Right cardiac atrium (tissue), 5 donors: Measurements from ENCODE around the gene VPREB3. TPM values are rescaled to one million over a fixed set of nuclear protein-coding genes. Genes with fewer than 3 reads are reported as not detected.

Experiments used
- ATAC-seq, 2 donors: fragments of 200-7000 bp; cut with Tn5 transposase; one replicate each; pipeline versions ENCODE4 v1.8.0 to v1.9.1; 2020; ENCODE audit warnings: moderate library complexity in 2 of 2, mild to moderate bottlenecking in 1 of 2
- DNase-seq, 3 donors: peaks; one replicate each; pipeline ENCODE4 v3.0.0-alpha.2; 2020
- H3K27ac ChIP-seq: one replicate; pipeline ENCODE4 v1.5.1; 2013; ENCODE audit warnings: mild to moderate bottlenecking, low read length, control low read depth, moderate library complexity
- H3K27me3 ChIP-seq: one replicate; pipeline ENCODE4 v1.6.1; 2013; ENCODE audit not compliant: control insufficient read depth, insufficient read depth
- H3K4me1 ChIP-seq: one replicate; pipeline ENCODE4 v1.6.1; 2013; ENCODE audit warnings: low read length; ENCODE audit not compliant: control insufficient read depth, insufficient read depth
- H3K4me3 ChIP-seq: one replicate; pipeline ENCODE4 v1.5.1; 2013; ENCODE audit warnings: low read length, control low read depth
- H3K9me3 ChIP-seq: one replicate; pipeline ENCODE4 v1.6.1; 2013; ENCODE audit warnings: low read length; ENCODE audit not compliant: control insufficient read depth
- WGBS: extraction: QIAGEN DNeasy Blood & Tissue Kit; methylation state at CpG from one replicate; pipeline ENCODE4 v1.1.7; 2013; 5-methylcytosine and 5-hydroxymethylcytosine counted together
- intact Hi-C, 4 donors: fragments of 100-400 bp; cut with DNase I; formaldehyde crosslinking; loops; one replicate each; pipeline versions ENCODE4 v1.11.0 to v1.14.0; 2022 to 2023
- polyA plus RNA-seq: library from polyadenylated mRNA; stranded (reverse); fragments of 200-250 nt; gene quantifications from one replicate; pipeline ENCODE4 v1.2.3, GENCODE V29; 2013
- total RNA-seq, 4 donors: library from RNA; stranded (reverse); fragmentation: NEBNext Ultra II Directional; extraction: Animal tissue kit (Norgen Biotek cat#: 25700); gene quantifications; one replicate each; pipeline ENCODE4 v1.2.1, GENCODE V29; 2021
- donor health status: healthy with polysubstance abuse.
- donor health status: DM: no; HTN: yes; CAD: no.
- donor health status: DM: no; HTN: no; CAD: no.
- donor health status: DM: no; HTN: yes; CAD: no; lungs with severe emphysema.
- donor health status: DM: yes; HTN: yes; CAD: no.

Gene VPREB3
- total and polyA plus RNA-seq, 5 donors = 0.40 to 0.61 (median 0.41) TPM; not detected in 2

GRCh38 chr22:23781511-23782183 lies 27.4 kb upstream of the VPREB3 start:
- ATAC-seq = no peak
- peak in 1 of 3 donors; percentile 34 for DNase-seq
- intact Hi-C loops = no loop called here
- 83% methylated on average over 14 of the region's 14 CpGs for WGBS
- Histone ChIP-seq H3K4me3 (no peak overlapping the region), H3K27ac (no peak overlapping the region), H3K4me1 (peaks cover 4% of the 10 kb centered on the region), H3K27me3 (no peaks in the 10 kb centered on the region), H3K9me3 (no peaks in the 10 kb centered on the region)

- no peak overlapping the region for H3K27ac ChIP-seq
- intact Hi-C loops = no loop called here
- H3K4me1 ChIP-seq = peaks cover under 1% of the 10 kb centered on the region
- WGBS = 86% methylated on average over 15 of the region's 15 CpGs
- H3K4me3 ChIP-seq = no peak overlapping the region
- ATAC-seq (no peak), DNase-seq (peak in 1 of 3 donors; percentile 43)
- H3K9me3 ChIP-seq = no peaks in the 10 kb centered on the region
- no peaks in the 10 kb centered on the region for H3K27me3 ChIP-seq
Observed at GRCh38 chr22:23781065-23781464, 26.8 kb upstream of the VPREB3 start.

DNA sequence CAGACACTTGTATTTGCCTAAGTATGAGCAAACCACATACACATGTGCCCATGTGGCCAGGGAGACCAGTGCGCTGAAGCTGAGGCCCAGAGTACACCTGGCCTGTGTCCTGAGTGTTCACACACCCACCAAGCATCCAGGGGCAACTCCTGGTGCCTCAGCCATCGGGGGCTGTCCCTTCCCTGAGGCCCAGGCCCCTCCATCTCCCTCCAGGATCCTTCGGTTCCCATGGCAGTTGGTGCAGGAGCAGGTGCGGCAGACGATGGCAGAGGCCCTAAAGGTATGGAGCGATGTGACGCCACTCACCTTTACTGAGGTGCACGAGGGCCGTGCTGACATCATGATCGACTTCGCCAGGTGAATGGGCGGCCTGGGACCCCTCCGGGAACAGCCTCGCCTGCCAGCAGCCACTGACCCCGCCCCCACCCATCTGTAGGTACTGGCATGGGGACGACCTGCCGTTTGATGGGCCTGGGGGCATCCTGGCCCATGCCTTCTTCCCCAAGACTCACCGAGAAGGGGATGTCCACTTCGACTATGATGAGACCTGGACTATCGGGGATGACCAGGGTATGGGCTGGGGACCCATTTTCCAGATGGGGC lies 26.0 kb upstream of the VPREB3 start:
- H3K4me1 ChIP-seq = no peaks in the 10 kb centered on the region
- H3K27me3 ChIP-seq = no peaks in the 10 kb centered on the region
- H3K4me3 ChIP-seq = no peak overlapping the region
- no peaks in the 10 kb centered on the region for H3K9me3 ChIP-seq
- no peak for ATAC-seq
- intact Hi-C loops = no loop called here
- peak in 1 of 3 donors; percentile 39 for DNase-seq
- 88% methylated on average over 20 of the region's 20 CpGs for WGBS
- no peak overlapping the region for H3K27ac ChIP-seq

DNA sequence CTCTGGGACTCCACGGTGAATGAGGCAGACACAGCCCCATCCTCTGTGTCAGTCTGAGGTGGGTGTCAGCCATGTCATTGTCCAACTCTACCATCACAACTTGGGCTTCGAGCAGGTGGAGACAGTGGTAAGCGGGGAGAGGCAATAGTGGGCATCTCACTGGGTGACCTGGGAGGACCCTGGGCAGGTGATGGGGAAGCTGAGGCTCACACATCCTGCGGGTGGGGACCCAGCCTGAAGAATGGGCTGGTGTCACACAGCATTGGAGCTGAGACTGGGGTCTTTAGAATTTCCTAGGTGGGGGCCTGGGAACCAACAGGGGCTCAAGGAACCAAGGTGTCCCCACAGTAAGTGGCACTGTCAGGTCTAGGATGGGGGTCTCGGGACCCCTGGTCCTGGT lies 25.5 kb upstream of the VPREB3 start:
- no peak for ATAC-seq
- no peak overlapping the region for H3K27ac ChIP-seq
- 93% methylated on average over 5 of the region's 5 CpGs for WGBS

GRCh38 chr22:23779083-23779482 lies 24.9 kb upstream of the VPREB3 start:
- intact Hi-C loops = no loop called here
- no peaks in the 10 kb centered on the region for H3K9me3 ChIP-seq
- H3K4me1 ChIP-seq = no peaks in the 10 kb centered on the region
- no peak for DNase-seq
- 91% methylated on average over 16 of the region's 16 CpGs for WGBS
- H3K27me3 ChIP-seq = no peaks in the 10 kb centered on the region
- ATAC-seq = no peak
- H3K4me3 ChIP-seq = no peak overlapping the region
- H3K27ac ChIP-seq = no peak overlapping the region

More for the DNA sequence above, 25.5 kb upstream of the VPREB3 start:
- intact Hi-C loops = no loop called here
- H3K27me3 ChIP-seq = no peaks in the 10 kb centered on the region
- no peak for DNase-seq
- H3K4me1 ChIP-seq = no peaks in the 10 kb centered on the region
- H3K4me3 ChIP-seq = no peak overlapping the region
- no peaks in the 10 kb centered on the region for H3K9me3 ChIP-seq

- DNase-seq (no peak), ATAC-seq (no peak)
- no peak overlapping the region for H3K27ac ChIP-seq
- no peaks in the 10 kb centered on the region for H3K4me1 ChIP-seq
- H3K27me3 ChIP-seq = no peaks in the 10 kb centered on the region
- intact Hi-C loops = no loop called here
- no peak overlapping the region for H3K4me3 ChIP-seq
- H3K9me3 ChIP-seq = no peaks in the 10 kb centered on the region
- 87% methylated on average over 3 of the region's 3 CpGs for WGBS
Observed at GRCh38 chr22:23778577-23778900, 24.3 kb upstream of the VPREB3 start.

DNA sequence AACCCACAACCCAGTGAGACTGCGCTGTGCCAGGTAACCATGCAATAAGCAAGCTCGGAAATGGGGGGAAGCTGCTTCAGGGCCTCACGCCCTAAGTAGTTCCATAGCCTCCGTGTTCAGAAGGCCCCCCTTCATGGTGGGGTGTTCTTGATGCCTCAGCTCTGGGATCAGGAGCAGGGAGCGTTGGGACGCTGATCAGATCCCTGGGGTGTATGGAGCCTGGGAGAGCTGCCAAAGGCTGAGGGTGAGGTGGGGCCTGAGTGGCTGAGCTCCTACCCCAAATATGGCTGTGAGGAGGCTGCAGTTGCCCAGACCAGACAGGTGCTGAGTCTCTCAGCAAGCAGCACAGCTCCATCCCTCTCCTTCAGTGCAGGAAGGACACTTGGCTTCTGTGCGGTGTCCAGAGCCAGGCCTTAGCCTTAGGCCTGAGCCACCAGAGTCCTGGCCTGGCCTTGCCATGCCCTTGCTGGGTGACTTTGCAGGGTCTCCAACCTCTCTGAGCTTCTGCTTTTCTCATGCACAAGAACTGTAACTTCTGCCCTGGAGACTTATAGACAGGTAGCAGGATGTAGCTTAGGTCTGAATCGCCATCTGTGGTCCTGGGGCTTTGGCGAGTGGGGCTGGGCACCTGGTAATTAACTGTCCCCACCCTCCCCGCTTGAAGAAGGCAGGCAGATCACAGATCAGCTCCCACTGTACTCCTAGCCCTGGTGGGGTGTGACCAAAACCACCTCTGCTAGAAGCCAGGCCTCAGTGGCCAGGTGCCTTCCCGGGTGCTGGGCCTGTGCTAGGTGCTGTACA lies 23.8 kb upstream of the VPREB3 start:
- intact Hi-C loops = no loop called here
- peak; percentile 9 to 53 for ATAC-seq
- 81% methylated on average over 11 of the region's 11 CpGs for WGBS

DNA sequence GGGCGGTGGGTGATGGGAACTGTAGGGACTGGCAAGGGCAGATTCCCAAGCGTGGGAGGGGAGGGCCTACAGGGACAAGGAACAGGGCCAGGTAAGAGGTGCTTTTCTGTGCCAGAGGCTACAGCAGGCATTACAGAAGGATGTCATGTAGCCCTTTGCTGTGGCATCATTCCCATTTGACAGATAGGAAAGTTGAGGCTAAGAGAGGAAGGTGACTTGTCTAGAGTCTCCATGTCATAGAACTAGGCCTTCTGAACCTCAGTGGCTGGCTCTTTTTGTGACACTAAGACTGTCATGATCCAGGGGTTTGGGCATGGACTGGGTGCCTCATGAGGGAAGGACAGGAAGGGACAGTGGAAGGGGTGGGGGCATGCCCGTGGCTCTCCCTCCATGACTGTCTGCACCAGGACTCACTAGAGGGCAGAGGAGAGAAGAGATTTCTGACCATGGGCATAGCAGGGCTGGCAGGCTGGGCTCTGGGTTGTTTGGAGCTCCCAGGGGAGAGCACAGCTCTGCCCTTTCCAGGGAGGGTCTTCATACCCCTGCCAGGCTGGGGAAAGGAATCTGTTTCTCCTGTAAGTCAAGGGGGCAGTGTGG lies 21.7 kb upstream of the VPREB3 start:
- no peaks in the 10 kb centered on the region for H3K27me3 ChIP-seq
- no peak overlapping the region for H3K27ac ChIP-seq
- WGBS = 75% methylated on average over 3 of the region's 3 CpGs
- intact Hi-C loops = no loop called here
- H3K9me3 ChIP-seq = no peaks in the 10 kb centered on the region
- no peak for ATAC-seq
- H3K4me1 ChIP-seq = no peaks in the 10 kb centered on the region
- no peak for DNase-seq
- H3K4me3 ChIP-seq = no peak overlapping the region

More for the DNA sequence above, 23.8 kb upstream of the VPREB3 start:
- Histone ChIP-seq H3K27me3 (no peaks in the 10 kb centered on the region), H3K9me3 (no peaks in the 10 kb centered on the region), H3K4me3 (no peak overlapping the region), H3K4me1 (no peaks in the 10 kb centered on the region), H3K27ac (no peak overlapping the region)
- DNase-seq = peak in 2 of 3 donors; percentile 41 to 80

GRCh38 chr22:23774922-23775436 lies 20.8 kb upstream of the VPREB3 start:
- DNase-seq = no peak
- Histone ChIP-seq H3K4me1 (no peaks in the 10 kb centered on the region), H3K27me3 (no peaks in the 10 kb centered on the region), H3K4me3 (no peak overlapping the region), H3K9me3 (no peaks in the 10 kb centered on the region), H3K27ac (no peak overlapping the region)
- no peak for ATAC-seq
- intact Hi-C loops = loop anchor here in 1 of 4 donors (5.0 kb wide), 1 partner anchor 72 kb away; no protein-coding TSS in a partner anchor
- WGBS = 79% methylated on average over 2 of the region's 2 CpGs

DNA sequence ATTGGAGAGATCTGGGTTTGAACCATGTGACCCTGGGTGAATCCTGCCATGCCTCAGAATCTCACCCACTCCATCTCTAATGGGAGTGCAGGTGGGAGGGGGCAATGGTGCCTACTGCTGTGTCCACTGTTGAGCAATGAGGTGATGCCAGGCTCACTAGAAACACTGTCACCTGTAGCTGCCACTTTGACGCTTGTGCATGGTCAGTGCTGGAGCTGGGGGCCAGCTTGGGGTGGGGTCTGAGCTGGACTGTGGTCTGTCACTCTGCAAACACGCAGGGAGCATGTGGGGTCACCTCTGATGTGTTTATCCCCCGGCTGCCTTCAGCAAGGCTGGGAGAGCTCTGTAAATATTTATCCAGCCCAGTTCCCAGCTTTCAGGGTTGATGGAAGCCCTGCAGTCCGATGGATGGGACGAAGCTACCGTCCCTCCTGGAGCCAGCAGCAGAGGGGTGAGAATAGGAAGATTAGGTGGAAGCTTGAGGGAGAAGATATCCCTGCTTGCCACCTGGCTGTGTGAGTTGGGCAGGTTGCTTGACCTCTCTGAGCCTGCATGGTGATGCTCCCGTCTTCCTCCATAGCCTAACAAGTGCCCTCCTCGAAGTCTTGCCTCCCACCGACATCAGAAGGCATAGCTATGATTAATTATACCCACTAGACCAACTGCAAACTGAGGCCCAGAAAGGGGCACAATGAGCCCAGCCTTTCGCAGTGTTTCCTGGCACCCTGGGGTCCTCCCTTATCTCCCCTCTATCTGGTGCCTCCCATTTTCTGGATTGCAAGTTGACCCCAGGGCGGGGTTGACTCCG lies 20.1 kb upstream of the VPREB3 start:
- no peak overlapping the region for H3K27ac ChIP-seq
- no peak for ATAC-seq

More for the DNA sequence above, 20.1 kb upstream of the VPREB3 start:
- Histone ChIP-seq H3K4me1 (no peaks in the 10 kb centered on the region), H3K27me3 (no peaks in the 10 kb centered on the region), H3K4me3 (no peak overlapping the region), H3K9me3 (no peaks in the 10 kb centered on the region)
- intact Hi-C loops = loop anchor here in 1 of 4 donors (5.0 kb wide), 1 partner anchor 73 kb away; no protein-coding TSS in a partner anchor
- no peak for DNase-seq
- 56% methylated on average over 12 of the region's 12 CpGs for WGBS
